Endothelial cell of umbilical vein (primary cell): ENCODE data around the gene FARP1. TPM values are rescaled to one million over a fixed set of nuclear protein-coding genes. Genes with fewer than 3 reads are reported as not detected.

ENCODE experiments used
- BruUV-seq: library from RNA; stranded (reverse); fragments of 400-500 nt; replicated peaks from 2 replicates; lab custom pipeline; 2021; lab: Mats Ljungman, UMichigan
- CTCF ChIA-PET: fragments of 300-600, 350-600 bp; sonication (Branson Sonifier 250); formaldehyde crosslinking; loops from one replicate; lab custom pipeline; 2021; ENCODE audit warnings: antibody characterized with exemption, inconsistent platforms; lab: Charles Lee
- POLR2A ChIA-PET: fragments of 300-600, 350-600 bp; sonication (Branson Sonifier 250); formaldehyde crosslinking; loops from one replicate; lab custom pipeline; 2021; ENCODE audit warnings: antibody characterized with exemption, inconsistent platforms; lab: Charles Lee
- DNase-seq: peaks from one replicate; pipeline ENCODE4 v3.0.0-alpha.2; 2011; ENCODE audit warnings: low read depth, low spot score
- FAIRE-seq: peaks from 2 replicates; lab custom pipeline; 2011; peaks lifted over from hg19 to GRCh38; lab: Jason Lieb, UNC
- H2AFZ ChIP-seq: 2 replicates; pipeline ENCODE4 v1.6.0; 2012; ENCODE audit warnings: low read depth, low read length, control low read depth, inconsistent platforms
- H3K27ac ChIP-seq: 2 replicates; pipeline ENCODE4 v1.5.1; 2011; ENCODE audit warnings: low read depth, mild to moderate bottlenecking, control low read depth, low read length, moderate library complexity; ENCODE audit not compliant: insufficient read depth
- H3K27me3 ChIP-seq, 2 experiments: 2 replicates each; pipeline versions ENCODE4 v1.6.0 to v1.6.1; 2011; ENCODE audit warnings: low read length in 2 of 2, mixed read lengths in 1 of 2; ENCODE audit not compliant: control insufficient read depth in 2 of 2, insufficient read depth in 2 of 2
- H3K36me3 ChIP-seq, 2 experiments: 2 replicates in 1 of 2; 3 replicates in 1 of 2; pipeline ENCODE4 v1.5.1; 2011; ENCODE audit warnings: low read length in 2 of 2, mild to moderate bottlenecking in 1 of 2, moderate library complexity in 1 of 2; ENCODE audit not compliant: control insufficient read depth in 2 of 2, insufficient read depth in 2 of 2; ENCODE audit errors: extremely low read depth in 1 of 2
- H3K4me1 ChIP-seq: 3 replicates; pipeline ENCODE4 v1.5.1; 2011; ENCODE audit warnings: mild to moderate bottlenecking, low read length; ENCODE audit not compliant: control insufficient read depth, insufficient read depth; ENCODE audit errors: extremely low read depth
- H3K4me2 ChIP-seq: 2 replicates; pipeline ENCODE4 v1.6.1; 2011; ENCODE audit warnings: low read length, control low read depth, mixed read lengths; ENCODE audit not compliant: insufficient read depth
- H3K4me3 ChIP-seq, 3 experiments: fragments of 200-600 bp in 1 of 3; sonication (generic), shearing (Covaris generic) in 1 of 3; replicated peaks in 1 of 3; 2 replicates each; pipeline ENCODE4 v1.5.1; 2011 to 2016; ENCODE audit warnings: control low read depth in 3 of 3, low read length in 3 of 3, mild to moderate bottlenecking in 2 of 3, inconsistent platforms in 1 of 3, low read depth in 1 of 3, moderate library complexity in 1 of 3; ENCODE audit not compliant: insufficient read depth in 1 of 3
- H3K79me2 ChIP-seq: 2 replicates; pipeline ENCODE4 v1.6.0; 2012; ENCODE audit warnings: low read length, inconsistent platforms; ENCODE audit not compliant: control insufficient read depth, insufficient read depth
- H3K9ac ChIP-seq: replicated peaks from 2 replicates; pipeline ENCODE3; 2011; ENCODE audit warnings: low read length, control low read depth; ENCODE audit not compliant: insufficient read depth; ENCODE audit errors: extremely low read depth
- H3K9me1 ChIP-seq: replicated peaks from 3 replicates; pipeline ENCODE4 v1.6.0; 2011; ENCODE audit warnings: mild to moderate bottlenecking, low read length; ENCODE audit not compliant: control insufficient read depth, insufficient read depth; ENCODE audit errors: extremely low read depth
- H3K9me3 ChIP-seq: replicated peaks from 2 replicates; pipeline ENCODE4 v1.5.1; 2012; ENCODE audit warnings: low read length, inconsistent platforms; ENCODE audit not compliant: control insufficient read depth, insufficient read depth
- H4K20me1 ChIP-seq: replicated peaks from 2 replicates; pipeline ENCODE3; 2011; ENCODE audit warnings: mild to moderate bottlenecking, low read length; ENCODE audit not compliant: control insufficient read depth, insufficient read depth; ENCODE audit errors: extremely low read depth
- CTCF ChIP-seq, 2 donors: IDR thresholded peaks; 1 replicate in 1 of 2; 2 replicates in 1 of 2; pipeline ENCODE4 v1.5.1; 2011; ENCODE audit warnings: low read length in 2 of 2, mild to moderate bottlenecking in 2 of 2, moderate library complexity in 2 of 2, control low read depth in 1 of 2, inconsistent platforms in 1 of 2, low read depth in 1 of 2; ENCODE audit not compliant: insufficient read depth in 1 of 2; ENCODE audit errors: extremely low read depth in 1 of 2
- EZH2 ChIP-seq: IDR thresholded peaks from 2 replicates; pipeline ENCODE4 v1.6.1; 2012; ENCODE audit warnings: borderline replicate concordance, low read depth, mild to moderate bottlenecking, moderate library complexity, low read length, inconsistent platforms; ENCODE audit not compliant: severe bottlenecking
- FOS ChIP-seq: IDR thresholded peaks from 2 replicates; pipeline ENCODE4 v1.6.1; 2011; ENCODE audit warnings: mild to moderate bottlenecking, low read length, moderate library complexity, borderline replicate concordance; ENCODE audit not compliant: insufficient read depth
- GATA2 ChIP-seq: IDR thresholded peaks from 2 replicates; pipeline ENCODE4 v1.7.0; 2011; ENCODE audit warnings: low read depth, mild to moderate bottlenecking, moderate library complexity, mixed read lengths, low read length; ENCODE audit not compliant: insufficient read length, insufficient read depth
- JUN ChIP-seq: IDR thresholded peaks from 2 replicates; pipeline ENCODE4 v1.6.1; 2011; ENCODE audit warnings: borderline replicate concordance, low read depth; ENCODE audit not compliant: insufficient read length, insufficient read depth
- MAX ChIP-seq: IDR thresholded peaks from 2 replicates; pipeline ENCODE4 v1.6.1; 2011; ENCODE audit not compliant: insufficient read depth, insufficient read length
- MYC ChIP-seq: IDR thresholded peaks from one replicate; pipeline ENCODE4 v1.6.1; 2011; ENCODE audit warnings: mild to moderate bottlenecking, low read depth, low read length
- POLR2A ChIP-seq: IDR thresholded peaks from 2 replicates; pipeline ENCODE4 v1.6.1; 2012; ENCODE audit warnings: low read depth, mild to moderate bottlenecking, control low read depth, low read length
- POLR2AphosphoS5 ChIP-seq: IDR thresholded peaks from 2 replicates; pipeline ENCODE4 v1.6.1; 2012; ENCODE audit warnings: low read depth, mild to moderate bottlenecking, control low read depth, low read length, moderate library complexity; ENCODE audit not compliant: insufficient read depth
- dilution Hi-C: fragments of 300-500 bp; cut with MboI; formaldehyde crosslinking; loops from one replicate; pipeline ENCODE4 v1.15.0; 2019; ENCODE audit warnings: low sequenced_read_pairs; ENCODE audit not compliant: extremely low pct_ligation_motif_present
- intact Hi-C: fragments of 100-400 bp; cut with micrococcal nuclease; formaldehyde crosslinking; loops from one replicate; pipeline ENCODE4 v1.10.0; 2022
- polyA plus RNA-seq, 4 experiments: library from polyadenylated mRNA; depleted of rRNA in 3 of 4; stranded (reverse) in 3 of 4; unstranded in 1 of 4; fragments of >200 nt; gene quantifications; 2 replicates each; pipeline versions ENCODE4 v1.2.1 to v1.2.3, GENCODE V29; 2011 to 2012; ENCODE audit warnings: missing spikeins in 1 of 4
- total RNA-seq: library from RNA; stranded (reverse); gene quantifications from 2 replicates; pipeline ENCODE4 v1.2.3, GENCODE V29; 2021

Gene FARP1
- total and polyA plus RNA-seq, 2 donors (not counting 3 experiments of a cell fraction or from before 2014, with no cell fraction given) = 19.0 to 77.7 TPM

GRCh38 chr13:98371516-98372023 lies 228.7 kb downstream of the FARP1 start:
- Histone ChIP-seq H3K9me1 (no peaks in the 10 kb centered on the region), H3K27ac (no peak overlapping the region), H2AFZ (no peak overlapping the region), H3K4me1 (no peaks in the 10 kb centered on the region), H3K4me2 (no peak overlapping the region), H4K20me1 (no peaks in the 10 kb centered on the region), H3K79me2 (no peaks in the 10 kb centered on the region), H3K4me3 (no peak overlapping the region), H3K9ac (no peak overlapping the region), H3K9me3 (no peaks in the 10 kb centered on the region), H3K27me3 (no peaks in the 10 kb centered on the region), H3K36me3 (no peaks in the 10 kb centered on the region)
- ChIA-PET CTCF (interaction anchor here (1.3 to 1.6 kb wide), 3 partner anchors 18 to 127 kb away, joined by 3 to 4 read pairs (median 4); no protein-coding TSS in a partner anchor), POLR2A (no interaction called here)
- intact Hi-C loops = no loop called here
- dilution Hi-C loops = no loop called here
- no peak for FAIRE-seq
- TF ChIP-seq POLR2A = no peak
- no peak for TF ChIP-seq FOS
- no peak for TF ChIP-seq POLR2AphosphoS5
- no peak for TF ChIP-seq MYC
- no peak for TF ChIP-seq CTCF (IDR thresholded peaks at IDR 0.05; ENCODE audit: extremely low read depth in 1 of 2, insufficient read depth in 1 of 2, low read depth in 1 of 2, low read length in 2 of 2)
- no peak for TF ChIP-seq EZH2
- no peak for TF ChIP-seq GATA2
- TF ChIP-seq MAX = no peak
- no peak for TF ChIP-seq JUN
- DNase-seq = no peak
- no TSS peak for BruUV-seq
